HepG2 (cell line): Measurements from ENCODE around the gene LAMTOR2. TPM values are rescaled to one million over a fixed set of nuclear protein-coding genes. Genes with fewer than 3 reads are reported as not detected.

Experiments used
- ATF7 ChIP-seq, 2 experiments: fragments of 450-650 bp in 1 of 2; sonication (generic) in 1 of 2; formaldehyde crosslinking in 1 of 2; IDR thresholded peaks; 2 replicates each; pipeline versions ENCODE4 v1.4.0 to v1.6.1; 2016 to 2020; ENCODE audit warnings: antibody characterized with exemption in 1 of 2, mild to moderate bottlenecking in 1 of 2, missing genetic modification reagents in 1 of 2
- BRCA1 ChIP-seq: sonication (generic); formaldehyde crosslinking; IDR thresholded peaks from 2 replicates; pipeline ENCODE4 v1.4.0; 2020; ENCODE audit warnings: missing genetic modification reagents
- CAMTA2 ChIP-seq: sonication (generic); formaldehyde crosslinking; IDR thresholded peaks from 2 replicates; pipeline ENCODE4 v1.4.0; 2020; ENCODE audit warnings: mild to moderate bottlenecking, missing genetic modification reagents, borderline replicate concordance
- FOXJ3 ChIP-seq: sonication (generic); formaldehyde crosslinking; IDR thresholded peaks from 2 replicates; pipeline ENCODE4 v1.4.0; 2020; ENCODE audit warnings: missing genetic modification reagents, mild to moderate bottlenecking, borderline replicate concordance
- MTA3 ChIP-seq: sonication (generic); formaldehyde crosslinking; IDR thresholded peaks from 2 replicates; pipeline ENCODE4 v1.4.0; 2020; ENCODE audit warnings: missing genetic modification reagents
- MYC ChIP-seq: sonication (generic); formaldehyde crosslinking; IDR thresholded peaks from 2 replicates; pipeline ENCODE4 v1.9.0; 2021; ENCODE audit warnings: missing genetic modification reagents, borderline replicate concordance
- PTBP1 ChIP-seq: fragments of 200-400 bp; formaldehyde crosslinking; IDR thresholded peaks from 2 replicates; pipeline ENCODE4 v1.6.1; 2018; ENCODE audit warnings: low read length, low read depth; ENCODE audit not compliant: poor library complexity, severe bottlenecking
- RXRA ChIP-seq: sonication (generic); formaldehyde crosslinking; IDR thresholded peaks from 2 replicates; pipeline ENCODE4 v1.5.1; 2020; ENCODE audit warnings: missing genetic modification reagents
- RXRB ChIP-seq: IDR thresholded peaks from 2 replicates; pipeline ENCODE4 v1.6.1; 2016; ENCODE audit warnings: borderline replicate concordance, missing genetic modification reagents, missing compliant biosample characterization
- SAP130 ChIP-seq: IDR thresholded peaks from 2 replicates; pipeline ENCODE4 v1.6.1; 2016; ENCODE audit warnings: low read depth
- ZNF331 ChIP-seq: sonication (generic); formaldehyde crosslinking; IDR thresholded peaks from 2 replicates; pipeline ENCODE4 v1.4.0; 2020; ENCODE audit warnings: missing genetic modification reagents
- polyA plus RNA-seq, 8 experiments: library from polyadenylated mRNA; depleted of rRNA in 3 of 8; stranded (reverse) in 7 of 8; unstranded in 1 of 8; fragments of >200 nt; fragmentation: Illumina TruSeq in 4 of 8; extraction: Trizol in 4 of 8; gene quantifications; 2 replicates each; pipeline versions ENCODE4 v1.2.1 to v1.2.3, GENCODE V29; 2011 to 2016; ENCODE audit warnings: low read depth in 4 of 8, missing spikeins in 1 of 8, mixed read lengths in 1 of 8; ENCODE audit not compliant: insufficient read depth in 1 of 8
- total RNA-seq, 5 experiments: library from RNA; depleted of rRNA; stranded (reverse); fragments of >200 nt; fragmentation: Illumina TruSeq; extraction: Trizol; gene quantifications; 2 replicates each; pipeline ENCODE4 v1.2.3, GENCODE V29; 2016; ENCODE audit warnings: low read depth in 1 of 5
- TF ChIP-seq, protein P1 (sequence below): sonication (generic); formaldehyde crosslinking; IDR thresholded peaks from 2 replicates; pipeline ENCODE4 v1.4.0; 2020; ENCODE audit warnings: mild to moderate bottlenecking, missing genetic modification reagents, borderline replicate concordance
- TF ChIP-seq, protein P2 (sequence below), 2 experiments: sonication (generic) in 1 of 2; formaldehyde crosslinking in 1 of 2; IDR thresholded peaks; 2 replicates each; pipeline versions ENCODE4 v1.6.1 to v1.9.0; 2014 to 2022; ENCODE audit warnings: antibody characterized with exemption in 1 of 2, borderline replicate concordance in 1 of 2, inconsistent platforms in 1 of 2, low read depth in 1 of 2, missing genetic modification reagents in 1 of 2
- TF ChIP-seq, protein P3 (sequence below): sonication (generic); formaldehyde crosslinking; IDR thresholded peaks from 2 replicates; pipeline ENCODE4 v1.5.1; 2020; ENCODE audit warnings: mild to moderate bottlenecking, missing genetic modification reagents, moderate library complexity

LAMTOR2 gene
- total and polyA plus RNA-seq, 2 of the 13 experiments (the other 11 are each of a cell fraction or from before 2014, with no cell fraction given), result 36.5 to 66.4 TPM

DNA sequence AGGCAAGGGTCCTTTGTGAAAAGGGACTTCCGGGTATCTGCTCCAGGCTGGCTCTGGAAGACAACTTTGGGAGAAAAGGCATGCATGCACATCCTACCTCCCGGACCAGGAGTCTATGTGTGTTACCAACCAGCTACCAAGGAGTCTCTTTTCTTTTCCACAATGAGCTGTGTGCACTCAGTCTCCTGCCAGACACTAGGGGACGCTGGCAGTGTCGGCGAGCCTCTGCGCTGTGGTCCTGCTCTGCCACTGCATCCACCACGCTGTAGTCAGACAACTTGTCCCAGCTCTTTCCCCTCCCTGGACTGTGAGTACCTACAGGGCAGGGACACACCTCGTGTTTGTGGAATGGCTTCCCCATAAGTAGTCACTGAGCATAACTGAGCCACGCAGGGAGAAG, 28.7 kb upstream of the LAMTOR2 start (continued):
- TF ChIP-seq, protein P1, sequence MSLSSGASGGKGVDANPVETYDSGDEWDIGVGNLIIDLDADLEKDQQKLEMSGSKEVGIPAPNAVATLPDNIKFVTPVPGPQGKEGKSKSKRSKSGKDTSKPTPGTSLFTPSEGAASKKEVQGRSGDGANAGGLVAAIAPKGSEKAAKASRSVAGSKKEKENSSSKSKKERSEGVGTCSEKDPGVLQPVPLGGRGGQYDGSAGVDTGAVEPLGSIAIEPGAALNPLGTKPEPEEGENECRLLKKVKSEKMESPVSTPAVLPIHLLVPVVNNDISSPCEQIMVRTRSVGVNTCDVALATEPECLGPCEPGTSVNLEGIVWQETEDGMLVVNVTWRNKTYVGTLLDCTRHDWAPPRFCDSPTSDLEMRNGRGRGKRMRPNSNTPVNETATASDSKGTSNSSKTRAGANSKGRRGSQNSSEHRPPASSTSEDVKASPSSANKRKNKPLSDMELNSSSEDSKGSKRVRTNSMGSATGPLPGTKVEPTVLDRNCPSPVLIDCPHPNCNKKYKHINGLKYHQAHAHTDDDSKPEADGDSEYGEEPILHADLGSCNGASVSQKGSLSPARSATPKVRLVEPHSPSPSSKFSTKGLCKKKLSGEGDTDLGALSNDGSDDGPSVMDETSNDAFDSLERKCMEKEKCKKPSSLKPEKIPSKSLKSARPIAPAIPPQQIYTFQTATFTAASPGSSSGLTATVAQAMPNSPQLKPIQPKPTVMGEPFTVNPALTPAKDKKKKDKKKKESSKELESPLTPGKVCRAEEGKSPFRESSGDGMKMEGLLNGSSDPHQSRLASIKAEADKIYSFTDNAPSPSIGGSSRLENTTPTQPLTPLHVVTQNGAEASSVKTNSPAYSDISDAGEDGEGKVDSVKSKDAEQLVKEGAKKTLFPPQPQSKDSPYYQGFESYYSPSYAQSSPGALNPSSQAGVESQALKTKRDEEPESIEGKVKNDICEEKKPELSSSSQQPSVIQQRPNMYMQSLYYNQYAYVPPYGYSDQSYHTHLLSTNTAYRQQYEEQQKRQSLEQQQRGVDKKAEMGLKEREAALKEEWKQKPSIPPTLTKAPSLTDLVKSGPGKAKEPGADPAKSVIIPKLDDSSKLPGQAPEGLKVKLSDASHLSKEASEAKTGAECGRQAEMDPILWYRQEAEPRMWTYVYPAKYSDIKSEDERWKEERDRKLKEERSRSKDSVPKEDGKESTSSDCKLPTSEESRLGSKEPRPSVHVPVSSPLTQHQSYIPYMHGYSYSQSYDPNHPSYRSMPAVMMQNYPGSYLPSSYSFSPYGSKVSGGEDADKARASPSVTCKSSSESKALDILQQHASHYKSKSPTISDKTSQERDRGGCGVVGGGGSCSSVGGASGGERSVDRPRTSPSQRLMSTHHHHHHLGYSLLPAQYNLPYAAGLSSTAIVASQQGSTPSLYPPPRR (CRISPR knock-in tag), result no peak
- TF ChIP-seq FOXJ3 (CRISPR knock-in tag) (no peak), CAMTA2 (CRISPR knock-in tag) (no peak), MTA3 (no peak), RXRA (peak; percentile 21; the same call in 1 of the 2 replicates), SAP130 (CRISPR knock-in tag) (peak; percentile 55; the same call in 1 of the 2 replicates), ZNF331 (CRISPR knock-in tag) (peak; percentile 37; the same call in 1 of the 2 replicates), RXRB (CRISPR knock-in tag) (0 out of 2 replicates have a peak, but pooled peaks have one; percentile 22), BRCA1 (0 out of 2 replicates have a peak, but pooled peaks have one; percentile 33), MYC (CRISPR knock-in tag) (peak; percentile 47; the same call in 1 of the 2 replicates), PTBP1 (no peak), ATF7 (IDR thresholded peaks at IDR 0.05) (no peak), ATF7 (CRISPR knock-in tag; IDR thresholded peaks at IDR 0.05) (no peak)
- TF ChIP-seq, protein P2, sequence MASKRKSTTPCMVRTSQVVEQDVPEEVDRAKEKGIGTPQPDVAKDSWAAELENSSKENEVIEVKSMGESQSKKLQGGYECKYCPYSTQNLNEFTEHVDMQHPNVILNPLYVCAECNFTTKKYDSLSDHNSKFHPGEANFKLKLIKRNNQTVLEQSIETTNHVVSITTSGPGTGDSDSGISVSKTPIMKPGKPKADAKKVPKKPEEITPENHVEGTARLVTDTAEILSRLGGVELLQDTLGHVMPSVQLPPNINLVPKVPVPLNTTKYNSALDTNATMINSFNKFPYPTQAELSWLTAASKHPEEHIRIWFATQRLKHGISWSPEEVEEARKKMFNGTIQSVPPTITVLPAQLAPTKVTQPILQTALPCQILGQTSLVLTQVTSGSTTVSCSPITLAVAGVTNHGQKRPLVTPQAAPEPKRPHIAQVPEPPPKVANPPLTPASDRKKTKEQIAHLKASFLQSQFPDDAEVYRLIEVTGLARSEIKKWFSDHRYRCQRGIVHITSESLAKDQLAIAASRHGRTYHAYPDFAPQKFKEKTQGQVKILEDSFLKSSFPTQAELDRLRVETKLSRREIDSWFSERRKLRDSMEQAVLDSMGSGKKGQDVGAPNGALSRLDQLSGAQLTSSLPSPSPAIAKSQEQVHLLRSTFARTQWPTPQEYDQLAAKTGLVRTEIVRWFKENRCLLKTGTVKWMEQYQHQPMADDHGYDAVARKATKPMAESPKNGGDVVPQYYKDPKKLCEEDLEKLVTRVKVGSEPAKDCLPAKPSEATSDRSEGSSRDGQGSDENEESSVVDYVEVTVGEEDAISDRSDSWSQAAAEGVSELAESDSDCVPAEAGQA (IDR thresholded peaks at IDR 0.05; ENCODE audit: low read depth), result no peak
- TF ChIP-seq, protein P2 (CRISPR knock-in tag; IDR thresholded peaks at IDR 0.05; ENCODE audit: borderline replicate concordance), result no peak
- TF ChIP-seq, protein P3, sequence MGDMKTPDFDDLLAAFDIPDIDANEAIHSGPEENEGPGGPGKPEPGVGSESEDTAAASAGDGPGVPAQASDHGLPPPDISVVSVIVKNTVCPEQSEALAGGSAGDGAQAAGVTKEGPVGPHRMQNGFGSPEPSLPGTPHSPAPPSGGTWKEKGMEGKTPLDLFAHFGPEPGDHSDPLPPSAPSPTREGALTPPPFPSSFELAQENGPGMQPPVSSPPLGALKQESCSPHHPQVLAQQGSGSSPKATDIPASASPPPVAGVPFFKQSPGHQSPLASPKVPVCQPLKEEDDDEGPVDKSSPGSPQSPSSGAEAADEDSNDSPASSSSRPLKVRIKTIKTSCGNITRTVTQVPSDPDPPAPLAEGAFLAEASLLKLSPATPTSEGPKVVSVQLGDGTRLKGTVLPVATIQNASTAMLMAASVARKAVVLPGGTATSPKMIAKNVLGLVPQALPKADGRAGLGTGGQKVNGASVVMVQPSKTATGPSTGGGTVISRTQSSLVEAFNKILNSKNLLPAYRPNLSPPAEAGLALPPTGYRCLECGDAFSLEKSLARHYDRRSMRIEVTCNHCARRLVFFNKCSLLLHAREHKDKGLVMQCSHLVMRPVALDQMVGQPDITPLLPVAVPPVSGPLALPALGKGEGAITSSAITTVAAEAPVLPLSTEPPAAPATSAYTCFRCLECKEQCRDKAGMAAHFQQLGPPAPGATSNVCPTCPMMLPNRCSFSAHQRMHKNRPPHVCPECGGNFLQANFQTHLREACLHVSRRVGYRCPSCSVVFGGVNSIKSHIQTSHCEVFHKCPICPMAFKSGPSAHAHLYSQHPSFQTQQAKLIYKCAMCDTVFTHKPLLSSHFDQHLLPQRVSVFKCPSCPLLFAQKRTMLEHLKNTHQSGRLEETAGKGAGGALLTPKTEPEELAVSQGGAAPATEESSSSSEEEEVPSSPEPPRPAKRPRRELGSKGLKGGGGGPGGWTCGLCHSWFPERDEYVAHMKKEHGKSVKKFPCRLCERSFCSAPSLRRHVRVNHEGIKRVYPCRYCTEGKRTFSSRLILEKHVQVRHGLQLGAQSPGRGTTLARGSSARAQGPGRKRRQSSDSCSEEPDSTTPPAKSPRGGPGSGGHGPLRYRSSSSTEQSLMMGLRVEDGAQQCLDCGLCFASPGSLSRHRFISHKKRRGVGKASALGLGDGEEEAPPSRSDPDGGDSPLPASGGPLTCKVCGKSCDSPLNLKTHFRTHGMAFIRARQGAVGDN, result peak; percentile 54
